GM12865 (cell line): Measurements from ENCODE around the gene NPS.

Experiments
- DNase-seq: peaks from one replicate; pipeline ENCODE4 v3.0.0; 2010; ENCODE audit warnings: low read depth
- H3K4me3 ChIP-seq: 2 replicates; pipeline ENCODE4 v1.5.1; 2011; ENCODE audit warnings: mild to moderate bottlenecking, low read depth, low read length, control low read depth
- TF ChIP-seq, protein P1 (sequence below): IDR thresholded peaks from 2 replicates; pipeline ENCODE4 v1.5.1; 2011; ENCODE audit warnings: low read length, control low read depth, low read depth, inconsistent platforms; ENCODE audit not compliant: insufficient read depth; ENCODE audit errors: missing control alignments

The NPS gene

DNA sequence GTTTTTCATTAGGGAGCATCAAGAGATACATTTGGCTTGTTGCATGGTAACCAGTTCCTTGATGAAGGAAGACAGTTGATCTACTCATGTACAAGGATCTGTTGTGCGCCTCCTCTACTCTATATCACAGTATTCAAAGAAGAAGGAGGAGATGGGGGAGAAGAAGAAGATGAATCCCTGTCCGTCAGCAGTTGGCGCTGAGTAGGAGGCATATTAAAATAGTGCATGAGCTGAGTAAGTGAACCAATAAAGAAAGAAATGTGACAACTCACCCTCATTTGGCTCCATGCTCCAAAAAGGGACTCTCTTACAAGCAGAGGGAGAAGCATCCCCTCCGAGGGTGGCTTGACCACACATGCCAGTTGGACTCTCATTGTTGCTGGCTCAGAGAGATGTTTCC lies 20.1 kb downstream of the NPS start:
- no peak overlapping the region for H3K4me3 ChIP-seq
- DNase-seq: no peak
- TF ChIP-seq, protein P1, sequence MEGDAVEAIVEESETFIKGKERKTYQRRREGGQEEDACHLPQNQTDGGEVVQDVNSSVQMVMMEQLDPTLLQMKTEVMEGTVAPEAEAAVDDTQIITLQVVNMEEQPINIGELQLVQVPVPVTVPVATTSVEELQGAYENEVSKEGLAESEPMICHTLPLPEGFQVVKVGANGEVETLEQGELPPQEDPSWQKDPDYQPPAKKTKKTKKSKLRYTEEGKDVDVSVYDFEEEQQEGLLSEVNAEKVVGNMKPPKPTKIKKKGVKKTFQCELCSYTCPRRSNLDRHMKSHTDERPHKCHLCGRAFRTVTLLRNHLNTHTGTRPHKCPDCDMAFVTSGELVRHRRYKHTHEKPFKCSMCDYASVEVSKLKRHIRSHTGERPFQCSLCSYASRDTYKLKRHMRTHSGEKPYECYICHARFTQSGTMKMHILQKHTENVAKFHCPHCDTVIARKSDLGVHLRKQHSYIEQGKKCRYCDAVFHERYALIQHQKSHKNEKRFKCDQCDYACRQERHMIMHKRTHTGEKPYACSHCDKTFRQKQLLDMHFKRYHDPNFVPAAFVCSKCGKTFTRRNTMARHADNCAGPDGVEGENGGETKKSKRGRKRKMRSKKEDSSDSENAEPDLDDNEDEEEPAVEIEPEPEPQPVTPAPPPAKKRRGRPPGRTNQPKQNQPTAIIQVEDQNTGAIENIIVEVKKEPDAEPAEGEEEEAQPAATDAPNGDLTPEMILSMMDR: no peak

DNA sequence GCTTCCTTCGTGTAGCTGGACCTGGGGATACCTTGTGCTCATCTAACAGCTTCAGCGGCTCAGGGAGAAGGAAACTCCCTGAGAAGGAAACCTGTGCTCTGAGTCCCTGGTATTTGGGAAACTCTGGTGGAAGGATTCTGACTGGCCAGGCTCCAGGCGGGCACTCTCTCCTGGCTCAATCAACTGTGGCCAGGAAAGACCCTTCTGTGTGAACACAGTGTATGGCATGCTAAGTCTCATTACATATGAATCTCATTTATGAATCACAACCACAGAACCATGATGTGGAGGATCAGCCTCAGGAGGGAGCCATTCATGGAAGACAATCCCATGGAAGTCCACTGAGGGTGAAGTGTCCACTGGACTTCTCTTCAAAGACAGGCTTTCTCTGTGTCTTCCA lies 20.9 kb downstream of the NPS start:
- TF ChIP-seq, protein P1: no peak
- no peak overlapping the region for H3K4me3 ChIP-seq
- DNase-seq: no peak

DNA sequence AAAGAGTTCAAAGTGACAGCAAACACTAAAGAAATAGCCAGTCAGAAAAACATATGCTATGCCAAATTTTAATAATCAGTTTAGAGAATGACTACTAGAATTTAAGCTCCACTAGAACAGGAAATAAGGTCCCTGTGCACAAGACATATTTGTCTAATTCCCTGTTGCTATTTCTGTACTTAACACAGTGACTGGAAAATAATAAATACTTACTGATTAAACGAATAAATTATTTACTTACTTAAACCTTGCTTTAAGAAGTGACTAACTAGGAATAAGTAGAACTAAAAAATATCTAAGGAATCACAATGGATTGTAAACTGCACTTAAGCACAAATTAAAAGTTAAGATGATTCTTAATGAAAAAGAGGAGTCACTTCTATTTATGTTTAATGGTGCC lies 22.3 kb downstream of the NPS start:
- no peak overlapping the region for H3K4me3 ChIP-seq
- TF ChIP-seq, protein P1: no peak
- DNase-seq: no peak

DNA sequence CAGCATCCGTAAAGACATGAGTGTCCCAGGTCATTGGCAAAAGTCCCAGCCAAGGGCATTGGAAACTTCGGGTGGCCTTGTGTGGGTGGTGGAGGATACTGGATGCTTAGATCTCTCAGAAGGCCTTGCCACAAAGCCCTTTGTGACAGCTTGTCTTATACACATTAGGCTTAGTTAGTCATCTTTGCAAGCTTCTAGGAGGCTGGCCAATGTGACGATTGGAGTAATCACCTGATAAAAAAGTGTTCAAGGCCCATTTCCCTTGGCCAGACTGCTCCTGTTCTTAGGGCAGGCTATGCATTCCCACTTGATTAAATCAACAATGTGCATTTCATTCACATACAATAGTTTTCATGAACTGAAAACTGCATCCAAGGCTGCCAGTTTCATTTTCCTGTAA lies 26.9 kb downstream of the NPS start:
- no peak overlapping the region for H3K4me3 ChIP-seq
- TF ChIP-seq, protein P1: no peak
- DNase-seq: no peak

DNA sequence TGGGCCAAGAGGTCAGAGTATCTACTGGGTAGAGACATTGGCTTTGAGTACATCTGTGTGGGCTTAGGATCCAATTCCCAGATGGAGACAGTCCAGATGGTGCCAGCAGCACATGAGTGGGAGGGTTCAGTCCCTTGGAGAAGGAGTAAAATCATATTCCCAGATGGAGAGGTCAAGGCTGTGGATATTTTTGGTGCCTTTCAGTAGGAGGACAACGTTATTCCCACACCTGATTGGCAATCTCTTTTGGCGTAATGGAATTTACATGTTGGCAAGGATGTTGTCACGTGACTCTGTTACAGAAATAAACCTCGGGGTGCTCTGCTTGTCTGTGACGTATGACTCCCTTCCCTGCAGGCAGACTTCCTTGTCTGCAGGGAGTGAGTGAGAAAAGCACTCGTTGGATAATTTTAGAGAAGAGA lies 27.6 kb downstream of the NPS start:
- no peak for DNase-seq
- no peak overlapping the region for H3K4me3 ChIP-seq
- TF ChIP-seq, protein P1: no peak

DNA sequence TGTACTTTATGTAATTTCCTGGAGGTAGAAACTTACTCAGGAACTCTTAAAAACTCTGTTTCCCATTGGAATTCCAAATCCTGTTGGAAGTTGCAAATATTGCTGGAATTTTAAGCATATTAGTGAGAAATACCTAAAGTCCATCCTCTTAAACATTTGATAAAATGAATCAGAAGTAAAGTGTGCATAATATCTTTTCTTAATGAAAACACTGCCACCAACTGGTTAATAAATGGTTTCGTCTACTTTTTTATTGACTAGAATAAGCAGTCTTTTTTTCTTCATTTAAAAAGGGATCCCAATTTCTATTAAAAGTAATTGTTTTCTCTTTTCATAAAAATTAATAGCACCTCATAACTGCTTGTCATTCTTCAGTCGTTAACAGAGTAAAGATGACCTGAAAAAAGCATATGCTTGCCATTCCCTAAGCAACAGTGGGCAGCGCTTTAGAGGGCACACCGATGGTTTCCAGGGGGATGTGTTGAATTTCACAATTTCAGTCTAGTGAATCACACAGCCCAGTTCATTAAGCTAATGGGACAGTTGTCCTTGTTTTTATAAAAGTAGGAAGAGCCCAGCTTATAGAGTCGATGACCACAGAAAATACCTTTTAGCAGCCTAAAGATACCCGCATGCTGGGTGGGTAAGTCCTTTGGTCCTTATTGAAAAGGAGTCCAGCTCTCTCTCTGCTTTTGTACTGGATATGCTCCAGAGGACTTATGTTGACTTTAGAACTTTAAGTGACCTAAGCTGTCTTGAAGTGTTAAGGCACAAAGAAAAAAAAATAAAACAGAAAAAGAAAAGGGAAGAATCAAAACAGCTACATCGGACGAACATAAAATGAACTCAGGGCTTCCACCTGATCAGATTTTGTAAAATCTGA lies 28.5 kb downstream of the NPS start:
- TF ChIP-seq, protein P1: no peak
- no peak overlapping the region for H3K4me3 ChIP-seq
- no peak for DNase-seq

DNA sequence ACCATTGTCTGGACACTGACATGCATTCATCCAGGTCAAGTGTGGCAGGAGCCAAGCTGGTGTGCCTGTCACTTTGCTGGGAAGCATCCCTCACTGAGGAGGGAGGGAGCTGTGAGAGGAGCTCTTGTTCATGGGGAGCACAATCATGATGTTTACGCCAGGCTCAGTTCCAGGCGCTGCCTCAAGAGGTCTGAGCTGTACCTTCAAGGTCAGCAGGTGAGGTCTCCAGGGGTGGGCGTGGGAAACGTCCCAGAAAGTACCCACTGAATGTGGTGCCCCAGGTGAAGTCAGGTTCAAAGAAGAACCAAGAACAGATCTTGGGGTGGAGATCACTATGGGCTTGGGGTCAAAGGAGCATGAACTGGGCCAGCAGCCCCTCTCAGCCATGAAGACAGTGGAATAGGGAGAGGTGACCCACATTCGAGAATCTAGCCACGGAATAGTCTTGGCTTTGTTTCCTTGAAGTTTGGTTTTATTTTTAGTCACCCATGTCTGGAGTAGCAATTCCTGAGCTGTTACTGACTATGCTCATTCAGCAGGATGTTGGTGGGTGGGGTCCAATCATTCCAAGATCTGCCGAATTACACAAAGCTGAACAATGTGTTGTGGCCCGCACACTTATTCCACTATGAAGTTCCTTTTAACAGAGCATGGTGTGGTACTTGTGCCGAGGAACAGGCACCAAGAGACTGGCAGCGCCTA lies 29.3 kb downstream of the NPS start:
- TF ChIP-seq, protein P1: no peak
- H3K4me3 ChIP-seq: no peak overlapping the region
- DNase-seq: no peak
